Transverse colon (tissue), 4 donors: ENCODE measurements around the gene SUSD4. TPM values are rescaled to one million over a fixed set of nuclear protein-coding genes. Genes with fewer than 3 reads are reported as not detected.

Experiments used
- DNase-seq: peaks from one replicate; pipeline ENCODE4 v3.0.0-alpha.2; 2019
- H3K27ac ChIP-seq, 4 donors: fragments of 200-600 bp; sonication (generic); 2 replicates each; pipeline ENCODE4 v1.5.1; 2016 to 2018; ENCODE audit warnings: inconsistent platforms in 4 of 4
- H3K27me3 ChIP-seq: fragments of 200-600 bp; sonication (generic); 2 replicates; pipeline ENCODE4 v1.5.1; 2017; ENCODE audit warnings: inconsistent platforms
- H3K36me3 ChIP-seq, 4 donors: fragments of 200-600 bp; sonication (generic); 2 replicates each; pipeline ENCODE4 v1.5.1; 2017 to 2019; ENCODE audit warnings: inconsistent platforms in 4 of 4
- H3K4me1 ChIP-seq, 4 donors: fragments of 200-600 bp; sonication (generic); 2 replicates each; pipeline ENCODE4 v1.5.1; 2017 to 2020; ENCODE audit warnings: inconsistent platforms in 4 of 4
- H3K4me3 ChIP-seq, 4 donors: fragments of 200-600 bp; sonication (generic); 1 replicate in 1 of 4; 2 replicates in 3 of 4; pipeline versions ENCODE4 v1.5.1 to v1.6.1; 2017 to 2019; ENCODE audit warnings: inconsistent platforms in 4 of 4
- H3K9me3 ChIP-seq, 2 donors: fragments of 200-600 bp; sonication (generic); 2 replicates each; pipeline ENCODE4 v1.5.1; 2017 to 2019; ENCODE audit warnings: inconsistent platforms in 2 of 2
- EP300 ChIP-seq: sonication (generic); formaldehyde crosslinking; IDR thresholded peaks from one replicate; pipeline ENCODE4 v1.6.1; 2017; ENCODE audit warnings: antibody characterized with exemption, low read depth
- POLR2A ChIP-seq: fragments of 450-650 bp; IDR thresholded peaks from one replicate; pipeline ENCODE4 v1.6.1; 2016; ENCODE audit warnings: antibody characterized with exemption, mild to moderate bottlenecking, moderate library complexity
- POLR2AphosphoS5 ChIP-seq, 3 donors: sonication (generic); formaldehyde crosslinking; IDR thresholded peaks; one replicate each; pipeline ENCODE4 v1.6.1; 2016; ENCODE audit warnings: antibody characterized with exemption in 3 of 3
- WGBS, 2 donors: methylation state at CpG; one replicate each; pipeline ENCODE4 v1.1.5; 2018; ENCODE audit warnings: low coverage in 1 of 2; 5-methylcytosine and 5-hydroxymethylcytosine counted together
- in situ Hi-C, 4 donors: fragments of 200-750 bp; cut with MboI; loops; one replicate each; pipeline versions ENCODE4 v1.15.0 to v1.15.1; 2017; ENCODE audit warnings: low sequenced_read_pairs in 3 of 4, low pct_ligation_motif_present in 1 of 4, low pct_unique_long_range_greater_than_20kb in 1 of 4
- intact Hi-C: fragments of 100-400 bp; cut with DNase I; formaldehyde crosslinking; loops from one replicate; pipeline ENCODE4 v1.15.1; 2023; ENCODE audit warnings: low total_unique reads
- total RNA-seq, 4 donors: library from RNA; depleted of rRNA; stranded (reverse); fragments of >200 nt; gene quantifications; one replicate each; pipeline ENCODE4 v1.1.0, GENCODE V29; 2016
- TF ChIP-seq, protein P1 (sequence below), 5 experiments: fragments of 200-600 bp in 3 of 5; fragments of 450-650 bp in 2 of 5; sonication (generic) in 3 of 5; IDR thresholded peaks; 1 replicate in 2 of 5; 2 replicates in 3 of 5; pipeline ENCODE4 v1.5.1; 2016 to 2017; ENCODE audit warnings: antibody characterized with exemption in 5 of 5, inconsistent platforms in 3 of 5, mild to moderate bottlenecking in 2 of 5, moderate library complexity in 1 of 5

SUSD4 gene
- total RNA-seq, 4 donors from 2014 or later = 0.32 to 1.2 TPM; not detected in 2

GRCh38 chr1:223212441-223212840 is 151.5 kb downstream of the SUSD4 start:
- TF ChIP-seq, protein P1, sequence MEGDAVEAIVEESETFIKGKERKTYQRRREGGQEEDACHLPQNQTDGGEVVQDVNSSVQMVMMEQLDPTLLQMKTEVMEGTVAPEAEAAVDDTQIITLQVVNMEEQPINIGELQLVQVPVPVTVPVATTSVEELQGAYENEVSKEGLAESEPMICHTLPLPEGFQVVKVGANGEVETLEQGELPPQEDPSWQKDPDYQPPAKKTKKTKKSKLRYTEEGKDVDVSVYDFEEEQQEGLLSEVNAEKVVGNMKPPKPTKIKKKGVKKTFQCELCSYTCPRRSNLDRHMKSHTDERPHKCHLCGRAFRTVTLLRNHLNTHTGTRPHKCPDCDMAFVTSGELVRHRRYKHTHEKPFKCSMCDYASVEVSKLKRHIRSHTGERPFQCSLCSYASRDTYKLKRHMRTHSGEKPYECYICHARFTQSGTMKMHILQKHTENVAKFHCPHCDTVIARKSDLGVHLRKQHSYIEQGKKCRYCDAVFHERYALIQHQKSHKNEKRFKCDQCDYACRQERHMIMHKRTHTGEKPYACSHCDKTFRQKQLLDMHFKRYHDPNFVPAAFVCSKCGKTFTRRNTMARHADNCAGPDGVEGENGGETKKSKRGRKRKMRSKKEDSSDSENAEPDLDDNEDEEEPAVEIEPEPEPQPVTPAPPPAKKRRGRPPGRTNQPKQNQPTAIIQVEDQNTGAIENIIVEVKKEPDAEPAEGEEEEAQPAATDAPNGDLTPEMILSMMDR (IDR thresholded peaks at IDR 0.05) = no peak
- no peak for TF ChIP-seq POLR2AphosphoS5 (IDR thresholded peaks at IDR 0.05)
- no peak for TF ChIP-seq EP300
- no peak for TF ChIP-seq POLR2A
- no peak for DNase-seq
- no peaks in the 10 kb centered on the region for H3K36me3 ChIP-seq
- H3K4me3 ChIP-seq = no peak overlapping the region
- WGBS, 2 donors = 50 to 65% methylated on average over 3 of the region's 3 CpGs
- no peaks in the 10 kb centered on the region for H3K27me3 ChIP-seq
- in situ Hi-C loops (no loop called here), intact Hi-C loops (no loop called here)
- no peak overlapping the region for H3K27ac ChIP-seq
- H3K4me1 ChIP-seq = no peaks in the 10 kb centered on the region
- H3K9me3 ChIP-seq = no peaks in the 10 kb centered on the region

DNA sequence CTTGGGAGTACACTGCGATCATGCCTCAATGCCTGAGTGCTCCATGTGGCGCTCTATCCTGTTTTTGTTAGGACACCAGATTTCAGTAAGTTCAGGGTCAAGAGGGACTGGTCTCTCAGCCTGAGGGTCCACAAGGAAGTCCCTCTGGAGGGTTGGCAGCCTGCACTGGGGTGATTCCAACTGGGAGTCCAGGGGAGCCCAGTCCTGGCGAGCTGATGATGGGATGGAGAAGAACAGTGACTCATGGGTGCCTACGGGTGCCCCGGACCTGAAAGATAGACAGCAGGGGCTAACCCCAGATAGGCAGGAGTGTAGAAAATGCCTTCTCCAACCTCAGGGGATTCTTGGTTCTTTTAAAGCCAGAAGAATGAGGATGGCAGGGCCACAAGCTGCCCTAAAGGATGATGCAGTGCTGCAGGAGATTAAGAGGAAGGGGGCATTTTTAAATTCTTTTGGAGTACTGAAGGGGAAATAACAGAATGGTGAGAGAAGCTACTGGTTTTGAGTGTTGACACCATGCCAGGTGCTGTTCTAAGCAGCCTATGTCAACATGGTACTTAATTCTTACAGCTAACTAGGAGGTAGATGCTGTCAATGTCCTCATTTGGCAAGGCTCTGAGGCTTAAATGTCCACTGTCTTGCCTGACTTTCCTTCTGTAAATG is 152.5 kb downstream of the SUSD4 start:
- intact Hi-C loops = no loop called here
- Histone ChIP-seq H3K4me3 (no peak overlapping the region), H3K36me3 (no peaks in the 10 kb centered on the region), H3K27me3 (no peaks in the 10 kb centered on the region), H3K4me1 (no peaks in the 10 kb centered on the region), H3K9me3 (no peaks in the 10 kb centered on the region), H3K27ac (no peak overlapping the region)
- no peak for DNase-seq
- 93 to 100% methylated on average over 1 to 5 of the region's 5 CpGs for WGBS, 2 donors
- in situ Hi-C loops = no loop called here
- TF ChIP-seq POLR2AphosphoS5 (IDR thresholded peaks at IDR 0.05) = no peak
- TF ChIP-seq, protein P1 (IDR thresholded peaks at IDR 0.05) = no peak

- DNase-seq = no peak
- intact Hi-C loops = no loop called here
- 75% methylated on average over 3 of the region's 3 CpGs; no CpG with 5 or more reads in 1 of the 2 donors for WGBS, 2 donors
- H3K9me3 ChIP-seq = no peaks in the 10 kb centered on the region
- no peak for TF ChIP-seq POLR2AphosphoS5 (IDR thresholded peaks at IDR 0.05)
- TF ChIP-seq POLR2A = no peak
- TF ChIP-seq, protein P1 (IDR thresholded peaks at IDR 0.05) = no peak
- TF ChIP-seq EP300 = no peak
- H3K4me3 ChIP-seq = no peak overlapping the region
- in situ Hi-C loops = no loop called here
- H3K27me3 ChIP-seq = no peaks in the 10 kb centered on the region
- H3K27ac ChIP-seq = no peak overlapping the region
- no peaks in the 10 kb centered on the region for H3K36me3 ChIP-seq
- H3K4me1 ChIP-seq = no peaks in the 10 kb centered on the region
Observed at GRCh38 chr1:223210788-223211120, 153.2 kb downstream of the SUSD4 start.

DNA sequence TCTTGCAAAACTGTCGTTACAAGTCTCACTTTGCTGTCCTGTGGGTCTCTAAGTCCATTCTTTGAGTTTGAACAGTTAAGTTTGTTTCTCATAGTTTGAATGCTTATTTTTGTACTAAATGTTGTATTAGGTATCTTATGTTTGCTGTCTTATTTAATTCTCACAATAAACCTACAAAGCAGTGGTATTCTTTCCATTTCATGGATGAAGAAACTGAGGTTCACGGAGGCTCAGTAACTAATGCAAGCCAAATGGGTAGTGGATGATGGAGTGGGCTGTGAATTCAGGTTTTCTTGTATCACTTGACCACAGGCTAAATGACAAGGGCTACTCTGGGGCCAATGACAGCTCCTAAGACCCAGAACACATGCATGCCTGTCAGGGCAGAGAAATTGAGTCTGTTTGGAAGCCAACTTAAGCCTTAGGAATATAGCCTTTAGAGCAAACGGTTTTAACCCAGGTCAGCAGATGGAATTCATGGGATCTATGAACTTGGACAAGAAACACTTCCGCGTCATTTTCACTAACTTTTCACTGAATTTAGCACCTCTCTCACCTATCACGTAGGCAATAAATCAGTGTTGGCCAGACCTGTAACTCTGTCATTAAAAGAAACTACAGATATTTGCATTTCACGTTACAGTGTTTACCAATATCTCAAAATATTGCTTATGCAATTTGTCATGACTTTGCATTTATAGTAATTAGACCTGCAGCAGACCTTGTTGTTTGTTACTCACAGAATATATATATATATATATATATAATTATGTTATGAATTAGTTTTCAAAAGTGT is 153.8 kb downstream of the SUSD4 start:
- intact Hi-C loops (no loop called here), in situ Hi-C loops (no loop called here)
- Histone ChIP-seq H3K4me1 (no peaks in the 10 kb centered on the region), H3K9me3 (no peaks in the 10 kb centered on the region), H3K27ac (no peak overlapping the region), H3K36me3 (no peaks in the 10 kb centered on the region), H3K4me3 (no peak overlapping the region), H3K27me3 (no peaks in the 10 kb centered on the region)
- TF ChIP-seq POLR2A = no peak
- TF ChIP-seq, protein P1 (IDR thresholded peaks at IDR 0.05) = no peak
- TF ChIP-seq POLR2AphosphoS5 (IDR thresholded peaks at IDR 0.05) = no peak
- no peak for TF ChIP-seq EP300
- WGBS, 2 donors = 76 to 77% methylated on average over 6 to 7 of the region's 7 CpGs
- no peak for DNase-seq
